GM18867 (cell line): ENCODE data around the gene PPP1R16B.
"Not testable (repeated sequence)": the region's sequence is repeated elsewhere in the genome, so short reads cannot be mapped to it uniquely, and the experiment has no call there.

ENCODE experiments used
- ATAC-seq: cut with Tn5 transposase; IDR thresholded peaks from one replicate; pipeline ENCODE4 v1.9.1; 2021; ENCODE audit warnings: mild to moderate bottlenecking, moderate library complexity; ENCODE audit not compliant: unreplicated experiment

Gene PPP1R16B

GRCh38 chr20:38843346-38843745 is 37.8 kb downstream of the PPP1R16B start:
- ATAC-seq = no peak

- no peak for ATAC-seq
Measured at GRCh38 chr20:38844963-38845362, 39.5 kb downstream of the PPP1R16B start.

DNA sequence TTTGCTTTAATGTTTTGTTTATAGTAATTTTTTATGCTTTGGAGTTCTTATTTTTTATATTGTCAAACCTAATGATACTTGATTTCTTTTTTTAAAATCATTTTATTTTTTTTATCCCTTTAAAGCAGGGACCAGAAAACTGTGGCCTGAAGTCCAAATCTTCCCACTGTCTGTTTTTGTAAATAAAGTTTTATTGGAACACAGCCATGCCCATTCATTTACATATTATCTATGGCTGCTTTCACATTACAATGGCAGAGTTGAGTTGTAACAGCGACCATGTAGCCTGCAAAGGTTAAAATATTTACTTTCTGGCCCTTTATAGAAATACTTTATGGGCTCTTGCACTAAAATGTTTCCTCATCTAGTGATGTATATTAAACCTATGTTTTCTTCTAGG is 42.3 kb downstream of the PPP1R16B start:
- ATAC-seq = no peak

DNA sequence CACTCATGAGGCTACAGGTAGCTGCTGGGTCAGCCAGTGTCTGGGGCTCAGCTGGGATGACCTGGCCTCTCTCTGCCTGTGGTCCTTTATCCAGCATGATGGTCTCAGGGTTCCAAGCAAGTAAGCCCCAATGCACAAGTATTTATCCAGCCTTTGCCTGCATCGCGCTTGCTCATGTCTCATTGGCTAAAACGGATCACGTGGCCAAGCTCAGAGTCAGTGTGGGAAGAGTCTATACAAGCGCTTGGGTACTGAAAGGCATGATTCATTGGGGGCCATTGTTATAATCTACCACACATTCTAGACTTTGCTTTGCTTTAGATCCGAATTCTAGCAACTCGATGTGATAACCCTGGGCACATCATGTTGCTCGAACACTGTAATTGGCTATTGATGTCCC is 48.3 kb downstream of the PPP1R16B start:
- no peak for ATAC-seq

DNA sequence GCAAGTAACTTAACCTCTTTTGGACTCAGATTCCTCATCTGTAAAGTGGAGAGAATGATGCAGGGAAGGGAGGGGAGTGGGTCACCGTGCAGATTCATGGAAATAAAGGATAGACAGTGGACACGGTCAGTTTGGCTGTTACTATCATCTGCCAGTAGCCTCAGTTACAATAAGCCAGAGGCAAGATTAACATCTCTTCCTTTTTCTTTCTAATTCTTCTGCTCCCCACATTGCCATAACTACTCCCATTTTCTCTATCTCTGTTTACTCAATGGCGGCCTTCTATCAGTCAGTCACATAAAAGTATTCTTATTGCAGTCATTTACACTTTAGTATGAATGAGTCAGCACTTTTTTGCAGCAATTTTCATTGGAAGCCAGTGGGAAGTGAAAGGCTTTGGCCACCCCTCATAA is 49.2 kb downstream of the PPP1R16B start:
- ATAC-seq = no peak

- ATAC-seq = no peak
Measured at GRCh38 chr20:38855356-38855755, 49.9 kb downstream of the PPP1R16B start.

DNA sequence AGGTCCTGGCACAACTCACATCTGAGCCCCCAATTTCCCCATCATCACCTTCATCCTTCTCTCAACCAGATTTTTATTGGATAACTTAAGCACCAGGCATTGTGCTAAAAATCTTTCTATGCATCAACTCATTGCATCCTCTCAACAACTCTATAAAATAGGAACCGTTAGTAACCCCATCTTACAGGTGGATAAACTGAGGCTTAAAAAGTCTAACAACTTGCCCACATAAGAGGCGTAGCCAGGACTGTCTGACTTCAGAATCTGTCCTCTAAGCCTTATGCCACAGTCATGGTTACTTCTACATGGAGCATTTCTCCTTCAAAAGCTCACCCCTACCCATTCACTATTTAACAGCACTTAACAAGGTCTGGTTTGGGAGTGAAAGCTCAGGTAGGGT is 51.1 kb downstream of the PPP1R16B start:
- no peak for ATAC-seq

GRCh38 chr20:38857703-38858102 is 52.2 kb downstream of the PPP1R16B start:
- ATAC-seq = no peak

DNA sequence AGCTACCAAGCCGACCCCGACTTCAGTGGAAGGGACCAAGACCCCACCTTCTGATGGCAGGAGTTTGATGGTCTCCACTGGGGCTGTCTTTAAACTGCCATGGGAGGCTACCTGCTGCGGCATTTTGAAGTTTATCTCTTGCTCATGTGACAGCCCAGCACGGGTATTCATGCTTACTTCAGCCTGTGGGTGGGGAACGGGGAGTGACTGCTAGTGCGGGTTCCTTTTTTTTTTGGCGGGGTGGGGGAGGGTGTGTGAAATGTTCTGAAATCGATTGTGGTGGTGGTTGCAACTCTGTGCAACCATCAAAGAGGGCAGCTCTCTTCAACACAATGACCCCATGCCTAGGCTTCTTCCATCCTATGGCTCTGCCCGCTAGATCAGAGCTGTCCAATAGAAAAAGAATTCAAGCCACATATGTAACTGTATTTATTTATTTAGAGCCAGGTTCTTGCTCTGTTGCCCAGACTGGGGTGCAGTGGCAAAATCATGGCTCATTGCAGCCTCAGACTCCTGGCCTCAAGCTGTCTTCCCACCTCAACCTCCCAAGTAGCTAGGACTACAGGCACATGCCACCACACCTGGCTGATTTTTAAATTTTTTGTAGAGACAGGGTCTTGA is 53.7 kb downstream of the PPP1R16B start:
- peak; percentile 50 for ATAC-seq

DNA sequence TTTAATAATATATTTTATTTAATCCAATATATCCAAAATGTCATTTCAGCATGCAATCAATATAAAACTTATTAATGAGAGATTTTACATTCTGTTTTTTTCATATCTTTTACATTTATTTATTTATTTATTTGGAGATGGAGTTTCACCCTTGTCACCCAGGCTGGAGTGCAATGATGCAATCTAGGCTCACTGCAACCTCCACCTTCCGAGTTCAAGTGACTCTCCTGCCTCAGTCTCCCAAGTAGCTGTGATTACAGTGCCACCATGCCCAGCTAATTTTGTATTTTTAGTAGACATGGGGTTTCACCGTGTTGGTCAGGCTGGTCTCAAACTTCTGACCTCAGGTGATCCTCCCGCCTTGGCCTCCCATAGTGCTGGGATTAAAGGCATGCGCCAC is 54.4 kb downstream of the PPP1R16B start:
- not testable (repeated sequence) for ATAC-seq

- no peak for ATAC-seq
Measured at GRCh38 chr20:38861071-38861401, 55.5 kb downstream of the PPP1R16B start.

GRCh38 chr20:38862226-38862625 is 56.7 kb downstream of the PPP1R16B start:
- ATAC-seq = no peak

- ATAC-seq = peak; percentile 48
Measured at GRCh38 chr20:38863024-38863851, 57.7 kb downstream of the PPP1R16B start.

DNA sequence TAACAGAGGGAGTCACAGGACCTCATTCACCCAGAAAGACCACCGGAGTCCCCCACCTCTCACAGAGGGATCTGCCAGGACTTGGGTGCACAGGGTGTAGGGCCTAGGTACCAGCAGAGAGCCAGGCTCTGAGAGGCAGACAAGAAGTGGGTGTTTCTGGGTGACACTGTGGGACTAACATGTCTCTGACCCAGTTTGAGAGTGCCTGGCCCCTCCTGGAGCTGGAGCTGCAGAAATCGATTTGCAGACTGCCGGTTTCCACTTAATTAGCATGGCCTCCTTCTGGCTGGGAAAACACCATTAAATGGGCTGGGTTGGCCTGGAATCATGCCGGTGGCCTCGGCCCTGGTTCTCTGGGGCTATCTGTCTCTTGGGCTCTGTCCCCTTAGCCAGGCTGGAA is 59.2 kb downstream of the PPP1R16B start:
- no peak for ATAC-seq

DNA sequence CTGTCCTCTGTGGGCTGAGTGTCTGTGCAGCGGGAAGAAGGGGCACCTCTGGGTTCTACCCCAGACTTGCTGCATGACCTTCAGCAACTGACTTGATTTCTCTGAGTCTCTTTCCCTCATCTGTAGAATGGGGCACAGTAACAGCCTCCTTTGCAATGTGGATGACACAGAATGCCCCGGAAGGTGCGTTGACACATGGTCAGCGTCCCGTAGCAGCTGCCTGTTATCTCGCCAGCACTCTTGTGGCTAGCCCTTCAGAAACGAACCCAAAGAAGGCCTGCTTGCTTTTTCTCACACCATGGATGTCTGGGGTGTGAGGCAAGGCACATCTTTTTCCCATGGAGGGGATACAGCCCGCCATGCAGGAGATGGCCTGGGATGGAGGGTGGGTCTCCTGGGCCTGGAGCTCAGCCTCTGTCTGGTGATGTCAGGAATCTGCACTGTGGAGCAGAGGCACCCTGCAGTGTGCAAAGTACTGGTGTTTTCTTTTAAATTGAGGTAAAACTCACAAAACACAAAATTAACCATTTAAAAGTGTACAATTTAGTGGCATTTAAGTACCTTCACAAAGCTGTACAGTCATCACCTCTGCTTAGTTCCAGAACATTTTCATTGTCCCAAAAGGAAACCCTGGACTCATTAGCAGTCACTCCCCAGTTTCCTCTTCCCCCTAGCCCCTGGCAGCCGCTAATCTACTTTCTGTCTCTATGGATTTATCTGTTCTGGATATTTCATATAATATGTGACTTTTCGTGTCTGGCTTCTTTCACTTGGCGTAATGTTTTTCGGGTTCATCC is 61.0 kb downstream of the PPP1R16B start:
- ATAC-seq = no peak

DNA sequence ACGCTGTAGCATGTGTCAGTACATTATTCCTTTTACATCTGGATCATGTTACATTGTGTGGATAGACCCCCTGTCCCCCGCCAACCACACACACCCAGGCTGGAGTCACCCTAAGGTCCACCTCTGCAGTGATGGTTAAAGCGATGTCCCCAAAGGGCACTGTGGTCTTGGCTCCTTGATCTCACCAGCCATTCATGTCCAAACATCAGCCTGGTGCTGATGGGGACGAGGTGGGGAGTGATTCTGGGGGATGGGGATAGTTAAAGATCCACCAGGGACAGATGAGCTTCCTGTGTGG is 61.5 kb downstream of the PPP1R16B start:
- no peak for ATAC-seq

DNA sequence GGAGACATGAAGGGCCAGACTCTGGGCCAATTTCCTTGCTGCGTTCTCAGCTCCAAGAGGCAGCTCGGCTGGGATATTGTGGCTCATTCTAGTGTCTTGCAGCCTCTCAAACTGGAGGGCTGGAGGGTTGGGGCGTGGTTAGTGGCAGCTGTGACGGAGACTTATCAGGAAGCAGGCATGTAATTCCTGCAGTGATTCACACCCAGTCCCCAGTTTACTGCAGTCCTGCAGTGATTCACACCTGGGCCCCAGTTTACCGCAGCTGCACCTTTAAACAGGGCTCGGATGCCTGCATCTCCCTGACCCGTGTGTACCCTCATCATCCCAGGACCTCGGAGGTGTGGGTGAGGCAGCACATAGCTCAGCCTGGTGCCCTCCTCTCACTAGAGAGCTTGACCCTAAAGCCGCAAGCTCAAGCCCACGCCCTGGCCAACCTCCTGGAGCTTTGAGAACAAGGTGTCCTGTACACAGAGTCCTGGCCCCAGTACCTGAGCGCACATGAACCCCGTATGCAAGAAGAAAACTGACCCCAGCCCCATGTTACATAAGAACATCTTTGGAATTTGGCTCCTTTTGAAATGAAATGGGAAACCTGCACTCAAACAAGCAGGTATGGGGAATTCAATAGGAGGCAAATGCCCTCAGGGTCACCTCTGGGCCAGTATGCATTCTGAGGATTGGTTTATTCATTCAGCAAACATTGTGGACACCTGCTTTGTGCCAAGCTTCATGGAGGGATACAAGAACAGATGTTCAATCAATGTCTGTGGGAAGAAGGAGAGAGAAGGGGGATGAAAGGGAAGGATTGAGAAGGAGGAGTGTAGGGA is 65.4 kb downstream of the PPP1R16B start:
- ATAC-seq = no peak

DNA sequence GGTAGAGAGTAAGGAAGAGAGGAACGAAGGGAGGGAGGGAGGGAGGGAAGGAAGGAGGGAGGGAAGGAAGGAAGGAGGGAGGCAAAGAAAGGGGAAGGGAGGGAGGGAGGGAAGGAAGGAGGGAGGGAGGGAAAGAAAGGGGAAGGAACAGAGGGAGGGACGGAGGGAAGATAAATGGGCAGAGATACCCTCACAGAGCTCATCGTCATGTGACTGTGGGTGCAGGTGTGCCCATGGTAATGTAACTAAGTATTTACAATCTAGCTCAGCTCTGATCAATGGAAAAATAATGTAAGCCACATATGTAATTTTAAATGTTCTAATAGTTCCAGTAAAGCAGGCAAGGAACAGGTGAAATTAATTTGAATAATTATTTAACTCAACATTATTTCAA is 66.1 kb downstream of the PPP1R16B start:
- no peak for ATAC-seq

DNA sequence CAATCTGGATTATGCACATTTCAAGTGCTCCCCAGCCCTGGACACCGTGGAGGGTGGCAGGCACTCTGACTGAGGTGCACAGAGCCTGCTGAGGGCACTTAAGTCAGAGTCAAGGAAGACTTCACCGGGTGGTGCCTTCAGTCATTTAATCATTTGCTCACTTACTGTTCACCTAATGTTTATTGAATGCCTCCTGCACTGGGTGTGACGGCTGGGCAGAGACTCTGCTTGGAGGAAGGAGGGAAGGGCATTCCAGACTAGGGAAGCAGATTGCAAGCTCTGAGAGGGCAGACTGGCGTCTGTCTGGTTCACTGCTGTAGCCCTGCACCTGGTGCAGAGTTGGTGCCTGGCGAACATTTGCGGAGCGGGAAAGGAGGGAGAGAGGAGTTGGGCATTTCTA is 66.5 kb downstream of the PPP1R16B start:
- no peak for ATAC-seq

DNA sequence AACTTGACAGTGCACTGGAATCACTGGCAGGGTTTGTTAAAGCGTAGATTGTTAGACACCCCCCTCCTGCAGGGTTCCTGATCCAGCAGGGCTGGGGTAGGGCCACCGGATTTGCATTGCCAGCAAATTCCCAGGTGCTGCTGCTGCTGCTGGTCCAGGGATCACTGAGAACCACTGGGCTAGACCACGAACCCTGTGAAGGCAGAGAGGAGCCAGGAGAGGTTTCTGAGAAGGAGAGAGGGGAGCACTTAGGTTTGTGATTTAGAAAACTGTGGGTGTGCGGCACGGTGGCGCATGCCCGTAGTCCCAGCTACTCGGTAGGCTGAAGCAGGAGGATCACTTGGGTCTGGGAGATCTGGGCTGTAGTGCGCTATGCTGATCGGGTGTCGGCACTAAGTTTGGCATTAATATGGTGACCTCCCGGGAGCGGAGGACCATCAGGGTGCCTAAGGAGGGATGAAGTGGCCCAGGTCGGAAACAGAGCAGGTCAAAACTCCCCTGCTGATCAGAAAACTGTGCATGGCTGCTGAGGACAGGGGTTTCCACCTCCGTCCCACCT is 67.1 kb downstream of the PPP1R16B start:
- ATAC-seq = no peak

DNA sequence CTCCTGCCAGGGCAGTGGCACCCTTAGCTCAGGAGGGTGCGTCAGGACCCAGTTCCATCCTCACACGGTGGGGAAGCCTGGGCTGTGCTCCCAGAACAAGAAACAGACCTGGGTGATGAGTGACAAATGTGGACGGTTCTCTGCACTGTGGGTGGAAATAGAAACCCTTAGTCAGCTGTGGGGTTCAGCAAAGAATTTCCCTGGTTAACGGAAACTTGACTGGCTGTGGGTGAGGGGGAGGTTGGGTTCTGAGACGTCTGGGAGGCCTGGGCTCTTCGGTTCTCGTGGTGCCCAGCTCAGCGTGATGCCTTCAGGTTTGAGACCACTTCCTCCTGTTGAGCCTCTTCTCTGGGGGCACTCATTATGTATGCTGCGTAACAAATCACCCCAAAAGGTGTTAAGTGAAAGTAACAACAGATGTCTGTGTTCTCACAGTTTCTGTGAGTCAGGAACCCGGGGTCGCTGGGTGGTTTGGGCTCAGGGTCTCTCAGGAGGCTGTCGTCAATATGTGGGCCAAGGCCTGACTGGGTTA is 67.6 kb downstream of the PPP1R16B start:
- ATAC-seq = peak; percentile 55
